ENCODE measurements around the gene MATCAP1.

- TF ChIP-seq, protein P1, sequence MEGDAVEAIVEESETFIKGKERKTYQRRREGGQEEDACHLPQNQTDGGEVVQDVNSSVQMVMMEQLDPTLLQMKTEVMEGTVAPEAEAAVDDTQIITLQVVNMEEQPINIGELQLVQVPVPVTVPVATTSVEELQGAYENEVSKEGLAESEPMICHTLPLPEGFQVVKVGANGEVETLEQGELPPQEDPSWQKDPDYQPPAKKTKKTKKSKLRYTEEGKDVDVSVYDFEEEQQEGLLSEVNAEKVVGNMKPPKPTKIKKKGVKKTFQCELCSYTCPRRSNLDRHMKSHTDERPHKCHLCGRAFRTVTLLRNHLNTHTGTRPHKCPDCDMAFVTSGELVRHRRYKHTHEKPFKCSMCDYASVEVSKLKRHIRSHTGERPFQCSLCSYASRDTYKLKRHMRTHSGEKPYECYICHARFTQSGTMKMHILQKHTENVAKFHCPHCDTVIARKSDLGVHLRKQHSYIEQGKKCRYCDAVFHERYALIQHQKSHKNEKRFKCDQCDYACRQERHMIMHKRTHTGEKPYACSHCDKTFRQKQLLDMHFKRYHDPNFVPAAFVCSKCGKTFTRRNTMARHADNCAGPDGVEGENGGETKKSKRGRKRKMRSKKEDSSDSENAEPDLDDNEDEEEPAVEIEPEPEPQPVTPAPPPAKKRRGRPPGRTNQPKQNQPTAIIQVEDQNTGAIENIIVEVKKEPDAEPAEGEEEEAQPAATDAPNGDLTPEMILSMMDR (IDR thresholded peaks at IDR 0.05; ENCODE audit: control extremely low read depth in 1 of 3, insufficient read depth in 1 of 3, low read depth in 1 of 3, low read length in 3 of 3): 0 out of 4 replicates have a peak, but pooled peaks of 1 of the 3 experiments have one; percentile 5
- TF ChIP-seq GABPA (IDR thresholded peaks at IDR 0.05; ENCODE audit: borderline replicate concordance, insufficient read depth, low read length): no peak
- TF ChIP-seq SAP30 (IDR thresholded peaks at IDR 0.05; ENCODE audit: insufficient read depth, insufficient replicate concordance, low read length): no peak
- no peak for TF ChIP-seq CEBPB (IDR thresholded peaks at IDR 0.05; ENCODE audit: low read depth, low read length)
- TF ChIP-seq POLR2A (IDR thresholded peaks at IDR 0.05; ENCODE audit: control extremely low read depth in 1 of 2, low read depth in 2 of 2, low read length in 2 of 2): no peak
- TF ChIP-seq POLR2AphosphoS5 (IDR thresholded peaks at IDR 0.05; ENCODE audit: low read depth, low read length): no peak
- TF ChIP-seq ATF2 (IDR thresholded peaks at IDR 0.05; ENCODE audit: low read length): no peak
- no peak for TF ChIP-seq EP300 (IDR thresholded peaks at IDR 0.05; ENCODE audit: borderline replicate concordance in 1 of 2, low read depth in 2 of 2, low read length in 2 of 2)
- no peak for TF ChIP-seq RFX5 (IDR thresholded peaks at IDR 0.05; ENCODE audit: borderline replicate concordance, low read depth, low read length)
- TF ChIP-seq EZH2 (IDR thresholded peaks at IDR 0.05; ENCODE audit: low read depth, low read length, severe bottlenecking): peak; percentile 52
- no peak for TF ChIP-seq SP4 (IDR thresholded peaks at IDR 0.05; ENCODE audit: low read length)
- TF ChIP-seq, protein P2, sequence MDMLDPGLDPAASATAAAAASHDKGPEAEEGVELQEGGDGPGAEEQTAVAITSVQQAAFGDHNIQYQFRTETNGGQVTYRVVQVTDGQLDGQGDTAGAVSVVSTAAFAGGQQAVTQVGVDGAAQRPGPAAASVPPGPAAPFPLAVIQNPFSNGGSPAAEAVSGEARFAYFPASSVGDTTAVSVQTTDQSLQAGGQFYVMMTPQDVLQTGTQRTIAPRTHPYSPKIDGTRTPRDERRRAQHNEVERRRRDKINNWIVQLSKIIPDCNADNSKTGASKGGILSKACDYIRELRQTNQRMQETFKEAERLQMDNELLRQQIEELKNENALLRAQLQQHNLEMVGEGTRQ (IDR thresholded peaks at IDR 0.05; ENCODE audit: low read length): no peak
- TF ChIP-seq GTF2F1 (IDR thresholded peaks at IDR 0.05; ENCODE audit: borderline replicate concordance, low read depth, low read length): no peak
These were observed 29.0 kb downstream of the MATCAP1 start for GRCh38 chr16:67154578-67155294.
